MM.1S (cell line): ENCODE data around the gene FOXP1.

ENCODE experiments used
- CTCF ChIP-seq: fragments of 300-600 bp; sonication (generic); IDR thresholded peaks from 2 replicates; pipeline ENCODE4 v1.5.1; 2016; ENCODE audit warnings: antibody characterized with exemption, low read length, mixed read lengths
- EZH2 ChIP-seq: fragments of 300-600 bp; sonication (generic); optimal IDR thresholded peaks from 2 replicates; pipeline ENCODE3; 2017; ENCODE audit warnings: low read depth, mild to moderate bottlenecking, antibody characterized with exemption, low read length, mixed read lengths
- EZH2phosphoT487 ChIP-seq: fragments of 300-600 bp; sonication (generic); IDR thresholded peaks from 2 replicates; pipeline ENCODE4 v1.6.1; 2018; ENCODE audit warnings: antibody characterized with exemption, low read length

GRCh38 chr3:71327936-71328335 lies 255.6 kb downstream of the FOXP1 start:
- TF ChIP-seq CTCF: no peak
- TF ChIP-seq EZH2: no peak
- TF ChIP-seq EZH2phosphoT487: no peak
